HCEC 1CT (cell line): ENCODE data around the gene PTN.

ENCODE experiments used
- DNase-seq: peaks from one replicate; pipeline ENCODE4 v3.0.0-alpha.2; 2017

PTN gene, protein sequence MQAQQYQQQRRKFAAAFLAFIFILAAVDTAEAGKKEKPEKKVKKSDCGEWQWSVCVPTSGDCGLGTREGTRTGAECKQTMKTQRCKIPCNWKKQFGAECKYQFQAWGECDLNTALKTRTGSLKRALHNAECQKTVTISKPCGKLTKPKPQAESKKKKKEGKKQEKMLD

DNA sequence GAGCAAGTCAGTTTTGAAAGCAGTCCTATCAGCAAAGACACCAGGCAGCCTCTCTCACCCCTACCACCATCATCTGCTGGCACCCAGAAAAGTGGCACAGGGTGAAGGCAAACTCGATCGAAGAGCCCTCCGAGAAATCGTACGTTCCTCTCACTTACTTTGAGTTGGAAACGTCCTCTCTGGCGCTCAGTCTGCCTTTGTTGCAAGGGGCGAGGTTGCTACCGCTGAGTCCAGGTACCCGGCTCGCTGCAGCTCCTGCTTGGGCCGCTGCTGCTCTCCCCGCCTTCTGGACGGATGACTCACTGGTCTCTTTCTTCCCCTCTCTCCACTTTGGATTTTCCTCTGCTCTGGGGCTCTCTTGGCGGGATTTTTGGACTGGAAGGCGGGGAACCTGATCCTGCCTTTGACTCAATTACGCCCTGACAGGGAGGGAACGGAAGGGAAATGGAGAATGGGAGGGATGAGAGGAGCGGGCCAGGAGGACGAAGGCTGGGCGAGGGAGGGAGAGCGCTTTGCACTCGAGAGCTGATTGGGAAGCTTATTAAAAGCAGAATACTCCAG is at the start of gene PTN:
PTN (minus strand) TSS at position 453 of the 561 bp plus-strand sequence. CDS start 88,760 bp downstream, outside the sequence.
- DNase-seq = peak; percentile 63

DNA sequence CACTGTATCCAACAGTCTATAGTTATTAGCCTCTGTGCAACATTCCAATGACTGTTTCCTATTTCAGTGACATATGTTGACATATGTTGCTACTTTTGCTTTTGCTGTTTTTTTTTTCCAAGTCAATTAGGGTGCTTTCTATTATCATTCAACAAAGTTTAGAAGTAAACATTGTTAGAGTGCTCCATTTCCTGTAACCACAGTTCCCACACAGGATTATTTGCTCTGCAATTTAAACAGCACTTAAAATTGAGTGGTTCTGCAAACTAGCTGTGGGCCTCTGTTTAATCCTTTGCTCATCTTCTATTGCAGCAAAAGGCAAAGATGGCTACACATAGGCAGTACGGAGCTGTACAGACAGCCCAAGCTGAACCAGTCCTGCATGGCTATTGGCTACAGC is 46.5 kb upstream of the PTN start:
- DNase-seq = no peak

DNA sequence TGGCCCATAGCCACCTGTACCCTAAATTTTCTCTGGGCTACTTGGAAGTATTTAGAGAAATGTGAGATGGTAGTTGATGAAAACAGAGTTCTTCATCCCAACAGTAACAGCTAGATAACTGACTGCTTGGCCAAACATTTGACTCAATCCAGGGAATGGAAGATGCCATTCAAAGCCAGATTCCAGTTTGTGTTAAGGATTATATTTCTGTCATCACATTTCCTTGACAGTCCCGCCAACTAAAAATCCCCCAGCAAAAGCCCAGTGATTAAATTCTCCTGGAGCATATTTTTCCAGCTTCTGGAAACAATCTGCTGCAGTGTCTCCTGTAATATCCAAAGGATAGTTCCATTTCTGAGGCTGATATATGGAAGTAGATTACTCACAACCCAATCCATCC is 45.4 kb upstream of the PTN start:
- no peak for DNase-seq

DNA sequence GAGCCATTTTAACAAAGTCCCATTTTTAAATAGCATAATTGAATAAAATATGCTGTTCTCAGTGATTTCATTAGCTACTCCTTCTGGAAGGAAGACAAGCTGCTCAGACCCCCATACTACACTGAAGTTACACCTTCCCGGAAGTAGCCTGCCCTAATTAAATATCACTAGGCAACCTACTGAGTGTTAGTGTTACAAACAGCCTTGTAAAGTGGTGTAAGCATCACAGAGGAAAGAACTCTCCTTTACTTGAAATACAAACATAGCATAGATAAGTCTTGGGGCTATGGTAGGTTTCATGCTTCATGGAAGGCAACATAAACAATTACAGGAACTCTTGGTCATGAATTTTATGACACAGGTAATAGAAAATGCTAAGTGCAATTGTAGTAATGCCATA is 43.4 kb upstream of the PTN start:
- DNase-seq = no peak

DNA sequence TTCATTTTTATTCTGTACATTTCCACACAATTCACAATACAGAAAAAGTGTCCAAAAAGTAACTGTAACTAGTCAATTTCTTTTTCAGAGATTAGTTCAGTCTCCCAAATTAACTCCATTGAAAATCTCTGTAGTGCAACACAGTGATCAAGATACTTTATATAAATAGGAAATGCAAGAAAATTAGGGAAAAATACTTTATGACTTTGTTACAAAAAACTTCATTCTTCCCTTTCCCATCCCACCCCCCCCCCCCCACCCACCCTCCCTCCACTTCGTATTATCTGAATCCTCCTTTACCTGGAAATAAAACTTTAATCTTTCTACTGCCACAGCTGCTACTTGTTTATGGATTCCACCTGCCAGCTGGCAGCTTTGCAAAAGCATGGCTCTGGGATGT is 37.5 kb upstream of the PTN start:
- DNase-seq = no peak

DNA sequence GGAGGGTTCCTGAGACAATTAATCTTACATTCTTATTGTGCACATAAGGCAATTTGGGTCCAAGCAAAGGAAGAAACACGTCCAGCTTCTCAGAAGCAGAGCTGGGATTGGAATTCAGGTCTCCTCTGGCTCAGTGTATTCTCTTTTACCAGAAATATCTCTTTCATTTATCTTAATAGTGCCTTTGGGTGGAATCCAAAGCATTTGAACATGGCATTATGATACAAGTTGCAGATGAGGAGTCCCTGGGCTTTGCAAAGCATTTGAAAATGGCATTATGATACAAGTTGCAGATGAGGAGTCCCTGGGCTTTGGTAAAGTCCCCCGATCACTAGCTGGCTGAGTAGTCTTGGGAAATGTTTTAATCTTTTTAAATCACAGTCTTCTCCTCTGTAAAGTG is 30.0 kb upstream of the PTN start:
- no peak for DNase-seq

DNA sequence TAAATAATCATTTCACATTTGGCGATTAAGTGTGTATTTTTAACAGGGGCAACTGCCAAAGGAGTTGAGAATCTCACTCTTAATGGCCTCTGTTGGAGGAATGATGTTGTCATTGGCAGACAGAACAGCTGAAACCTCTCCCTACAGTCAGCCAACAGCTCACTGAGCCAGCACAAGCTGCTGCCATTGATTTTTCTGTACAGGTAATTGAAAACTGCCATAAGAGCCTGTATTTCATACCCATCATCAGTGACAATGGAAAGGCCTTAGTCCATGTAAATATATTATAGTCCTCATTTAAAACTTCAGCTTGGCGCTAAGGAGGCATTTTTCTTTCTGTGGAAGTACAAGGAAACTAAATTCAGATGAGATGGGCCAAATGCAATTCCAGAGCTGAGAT is 28.1 kb upstream of the PTN start:
- DNase-seq = no peak

DNA sequence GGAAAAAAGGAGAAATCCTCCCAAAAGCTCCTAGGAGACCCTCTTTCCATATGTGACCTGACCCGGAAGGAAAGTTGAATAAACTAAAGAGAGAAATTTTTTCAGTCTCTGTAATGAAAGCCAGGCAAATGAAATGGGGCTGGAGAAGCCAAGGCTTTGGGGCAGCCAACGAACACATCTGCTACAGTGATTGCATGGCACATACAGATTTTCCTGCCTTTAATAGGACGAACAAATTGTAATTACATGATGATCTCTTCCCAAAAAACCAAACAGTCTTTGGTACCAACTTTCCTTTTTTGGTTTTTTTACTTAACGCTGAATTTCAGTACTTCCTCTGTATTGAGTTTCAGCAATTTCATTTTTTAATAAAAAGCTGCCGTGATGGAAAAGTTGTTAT is 23.5 kb upstream of the PTN start:
- DNase-seq = no peak

DNA sequence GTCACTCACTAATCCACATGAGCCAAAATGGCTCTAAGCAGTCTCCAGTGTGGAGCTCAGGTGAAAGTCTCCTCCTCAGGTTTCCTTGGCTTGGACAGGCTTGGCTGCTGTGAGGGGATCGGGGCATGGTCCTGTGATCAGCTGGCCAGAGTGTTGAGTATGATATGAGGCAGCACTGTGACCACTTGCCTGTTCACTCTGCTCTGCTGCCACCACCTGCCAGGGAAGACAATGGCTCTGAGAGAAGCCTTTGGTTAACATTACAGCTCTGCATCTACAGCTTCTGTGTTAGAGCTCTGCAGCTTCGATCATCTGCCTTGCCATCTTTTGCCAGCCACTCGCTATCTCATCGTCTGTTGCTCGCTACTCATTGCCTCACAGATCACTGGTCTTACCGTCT is 20.1 kb upstream of the PTN start:
- DNase-seq = no peak

DNA sequence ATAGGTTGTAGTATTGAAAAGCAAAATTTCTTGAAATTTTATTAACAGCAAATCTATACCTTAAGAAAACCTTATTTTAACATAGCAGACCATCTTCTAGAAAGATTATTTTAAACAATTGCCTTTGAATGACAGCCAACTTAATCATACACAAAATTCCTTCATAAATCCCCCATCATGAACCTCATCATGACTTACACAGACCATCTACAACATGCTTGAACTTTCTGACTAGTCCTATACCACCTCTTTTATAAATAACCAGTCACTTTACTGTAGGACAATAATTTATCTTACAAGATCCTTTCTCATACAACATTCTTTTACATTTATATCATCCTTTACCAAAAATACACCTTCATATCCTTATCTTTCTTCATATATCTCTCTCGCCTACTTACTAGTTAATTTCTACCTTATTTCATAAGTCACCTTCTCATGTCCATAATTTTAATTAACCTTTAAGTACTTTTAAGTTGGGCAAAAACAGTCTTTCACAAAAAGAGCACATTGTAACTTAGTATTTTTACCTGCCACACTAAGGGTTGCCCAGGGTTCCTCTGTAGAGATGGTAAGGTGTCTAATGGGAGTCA is 16.6 kb upstream of the PTN start:
- no peak for DNase-seq

DNA sequence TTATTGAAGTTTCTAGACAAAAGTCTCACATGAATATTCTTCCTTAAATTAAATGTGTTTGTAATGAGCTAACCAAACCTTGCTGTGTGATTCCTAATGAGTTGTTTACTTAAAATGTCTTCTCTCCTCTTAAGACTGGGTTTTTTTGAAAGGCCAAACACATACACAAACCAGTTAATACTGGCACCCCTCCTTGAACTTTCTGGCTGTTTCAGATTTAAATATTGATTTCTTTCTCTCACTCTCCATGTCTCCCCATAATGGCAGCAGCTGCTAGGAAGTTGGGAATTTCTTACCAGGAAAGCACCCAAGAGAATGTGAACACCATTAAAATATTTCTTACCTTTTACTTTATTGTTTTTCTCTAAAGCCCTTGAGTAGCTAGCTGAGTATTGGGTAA is 11.4 kb upstream of the PTN start:
- DNase-seq = no peak

DNA sequence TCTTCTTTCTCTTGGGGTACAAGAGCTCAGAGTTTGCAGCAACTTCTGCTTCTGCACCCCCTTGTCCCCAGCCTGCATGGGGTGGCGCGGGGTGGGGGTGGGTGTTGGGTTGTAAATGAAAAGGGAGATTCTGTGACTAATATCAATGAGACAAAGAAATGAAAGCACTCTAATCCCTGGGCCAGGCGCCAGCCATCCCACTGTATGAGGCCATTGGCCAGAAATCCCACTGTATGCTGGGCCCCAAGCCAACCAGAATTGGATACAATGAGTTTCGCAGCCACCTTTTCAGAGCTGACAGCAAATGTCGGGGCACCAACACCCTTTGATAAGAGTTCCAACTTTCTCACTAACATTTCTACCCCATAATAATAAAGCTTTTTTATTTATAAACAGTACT is 10.9 kb upstream of the PTN start:
- no peak for DNase-seq

DNA sequence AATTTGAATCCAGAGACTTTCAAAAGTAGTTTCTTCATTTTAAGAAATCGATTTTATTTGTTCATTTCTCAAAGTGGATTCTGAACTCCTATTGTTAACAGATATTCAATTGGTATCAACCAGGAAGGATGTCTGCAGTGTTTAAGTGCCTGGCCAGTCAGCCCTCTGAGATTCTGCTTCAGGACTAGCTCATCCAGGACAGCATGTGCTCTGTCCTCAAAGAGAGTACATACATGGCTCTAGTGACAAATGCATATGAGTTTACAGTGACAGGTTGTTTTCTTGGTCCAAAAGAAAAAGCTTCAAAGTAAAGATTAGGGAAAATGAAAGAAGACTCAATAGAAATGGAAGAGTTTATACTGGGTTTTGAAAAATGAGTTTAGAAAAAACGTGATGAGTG is 8.4 kb upstream of the PTN start:
- DNase-seq = no peak

DNA sequence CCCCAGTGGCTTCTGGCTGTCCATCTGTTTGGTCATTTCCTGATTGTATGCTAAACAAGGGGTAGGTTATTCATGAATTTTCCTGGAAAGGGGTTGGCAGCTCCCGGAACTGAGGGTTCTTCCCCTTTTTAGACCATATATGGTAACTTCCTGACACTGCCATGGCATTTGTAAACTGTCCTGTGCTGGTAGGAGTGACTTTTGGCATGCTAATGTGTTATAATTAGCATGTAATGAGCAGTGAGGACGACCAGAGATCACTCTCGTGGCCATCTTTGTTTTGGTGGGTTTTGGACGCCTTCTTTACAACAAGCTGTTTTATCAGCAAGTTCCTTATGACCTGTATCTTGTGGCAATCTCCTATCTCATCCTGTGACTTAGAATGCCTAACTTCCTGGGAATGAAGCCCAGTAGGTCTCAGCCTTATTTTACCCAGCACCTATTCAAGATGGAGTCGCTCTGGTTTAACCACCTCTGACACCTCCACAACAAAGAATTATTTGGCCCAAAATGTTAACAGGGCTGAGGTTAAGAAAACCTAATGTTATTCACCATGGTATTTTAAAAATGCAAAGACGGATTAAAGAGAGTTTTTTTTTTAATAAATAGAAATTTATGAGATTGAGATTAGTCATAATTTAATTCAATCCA is 2.4 kb upstream of the PTN start:
- no peak for DNase-seq

DNA sequence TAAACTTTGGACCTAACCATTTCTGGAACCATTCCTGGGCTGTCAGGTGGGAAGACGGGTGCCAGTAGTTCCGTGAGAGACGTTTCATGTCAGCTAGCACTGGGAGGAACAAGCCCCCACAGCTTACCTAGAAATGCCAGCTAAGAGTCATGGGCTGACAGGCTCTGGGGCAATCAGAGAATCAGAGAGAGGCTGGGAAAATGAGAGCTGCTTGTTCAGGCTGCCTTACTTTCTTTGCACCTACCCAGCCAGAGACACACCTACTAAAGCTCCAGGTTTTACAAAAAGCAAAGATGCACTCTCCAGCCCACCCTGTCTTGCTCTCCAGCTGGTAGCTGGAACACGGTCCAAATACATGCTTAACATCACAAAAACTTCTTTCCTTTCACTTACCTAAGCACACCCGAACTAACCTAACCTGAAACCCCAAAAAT is 688 bp downstream of the PTN start:
- DNase-seq = no peak

DNA sequence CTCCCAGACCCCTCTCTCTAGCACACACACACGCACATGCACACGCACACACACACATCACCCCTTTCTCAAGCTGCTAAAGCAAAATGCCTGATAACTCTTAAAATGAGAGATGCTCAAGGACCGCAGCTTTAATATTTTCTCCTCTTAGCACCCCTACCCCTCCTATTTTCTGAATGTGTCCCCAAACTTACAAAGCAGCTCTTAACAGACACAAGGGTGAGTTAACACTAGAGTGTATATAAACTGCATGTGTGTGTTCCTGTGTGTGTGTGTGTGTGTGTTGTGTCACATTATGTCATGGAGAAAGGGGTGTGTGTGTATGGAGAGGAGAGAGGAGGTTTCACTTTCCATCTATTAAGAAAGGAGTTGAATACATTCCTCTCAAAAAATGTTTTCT is 1.3 kb downstream of the PTN start:
- no peak for DNase-seq

DNA sequence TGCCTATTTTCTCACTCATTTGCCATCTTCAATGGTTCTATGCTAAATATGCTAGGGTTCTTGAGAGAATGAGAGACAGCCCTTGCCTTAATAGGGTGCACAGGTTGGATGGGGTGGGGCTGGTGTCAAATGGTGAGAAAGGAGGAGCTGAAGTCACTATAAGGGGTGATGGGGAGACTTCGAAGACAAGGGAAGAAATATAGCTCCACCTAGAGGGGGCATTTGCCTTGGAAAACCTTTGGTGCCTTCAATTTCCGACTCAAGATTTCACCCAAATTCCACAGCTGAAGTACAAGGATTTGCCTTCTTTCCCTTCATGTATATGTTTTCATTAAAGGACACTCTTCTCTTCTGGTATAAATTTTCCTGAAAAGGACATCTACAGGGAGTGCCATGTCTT is 5.6 kb downstream of the PTN start:
- no peak for DNase-seq

DNA sequence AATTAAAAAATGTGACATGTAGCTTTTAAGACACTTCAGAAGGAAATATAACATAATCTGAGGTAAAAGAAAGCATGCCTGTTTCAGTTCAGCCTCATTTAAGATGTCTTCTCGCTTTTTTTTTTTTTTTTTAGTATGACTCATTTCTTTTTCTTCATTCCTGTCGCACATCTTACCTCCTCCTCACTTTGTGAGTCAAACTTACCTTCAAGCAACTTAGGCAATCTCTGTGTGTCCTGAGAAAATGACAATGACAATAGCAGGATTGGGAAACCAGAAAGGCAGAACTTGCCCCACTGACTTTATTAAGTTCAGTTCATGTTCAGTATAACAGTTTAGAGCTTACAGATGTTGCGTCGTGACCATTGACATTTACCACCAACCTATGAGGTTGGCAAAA is 7.7 kb downstream of the PTN start:
- no peak for DNase-seq

DNA sequence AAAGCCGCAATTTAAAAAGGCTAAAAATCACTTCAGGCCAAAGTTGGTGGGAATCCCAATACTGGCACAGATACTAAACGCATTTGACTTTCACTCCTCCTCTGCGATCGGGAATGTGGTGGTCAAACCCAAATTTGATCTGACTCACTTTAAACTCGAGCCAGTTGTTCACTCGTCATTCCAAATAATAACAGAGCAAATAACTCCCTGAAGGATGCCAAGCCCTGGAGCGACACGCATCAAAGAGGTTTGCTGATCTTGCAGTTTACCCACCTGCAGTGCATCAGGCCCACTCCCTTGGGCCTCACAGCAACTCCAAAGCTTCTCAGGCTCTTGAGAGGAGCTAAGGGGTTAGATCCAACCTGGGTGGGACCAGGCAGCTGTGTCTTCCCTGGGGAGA is 12.2 kb downstream of the PTN start:
- no peak for DNase-seq

DNA sequence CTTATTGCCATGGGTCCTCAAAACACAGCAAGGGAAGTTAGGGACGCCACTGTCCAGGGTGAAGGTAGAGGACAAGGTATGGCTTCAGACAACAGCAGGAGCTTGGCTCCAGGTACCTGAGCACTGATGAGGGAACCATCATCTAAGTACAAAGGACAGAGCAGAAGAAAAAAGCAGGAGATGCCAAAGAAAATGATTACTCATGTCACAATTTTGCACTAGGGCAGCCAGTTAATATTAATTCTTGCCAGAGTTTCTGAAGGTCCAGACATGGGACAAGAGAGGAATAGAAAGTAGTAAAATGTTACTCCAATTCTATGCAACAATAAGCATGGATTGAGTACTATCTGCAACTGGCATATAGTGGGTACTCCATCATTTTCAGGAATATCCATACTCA is 14.1 kb downstream of the PTN start:
- DNase-seq = no peak

DNA sequence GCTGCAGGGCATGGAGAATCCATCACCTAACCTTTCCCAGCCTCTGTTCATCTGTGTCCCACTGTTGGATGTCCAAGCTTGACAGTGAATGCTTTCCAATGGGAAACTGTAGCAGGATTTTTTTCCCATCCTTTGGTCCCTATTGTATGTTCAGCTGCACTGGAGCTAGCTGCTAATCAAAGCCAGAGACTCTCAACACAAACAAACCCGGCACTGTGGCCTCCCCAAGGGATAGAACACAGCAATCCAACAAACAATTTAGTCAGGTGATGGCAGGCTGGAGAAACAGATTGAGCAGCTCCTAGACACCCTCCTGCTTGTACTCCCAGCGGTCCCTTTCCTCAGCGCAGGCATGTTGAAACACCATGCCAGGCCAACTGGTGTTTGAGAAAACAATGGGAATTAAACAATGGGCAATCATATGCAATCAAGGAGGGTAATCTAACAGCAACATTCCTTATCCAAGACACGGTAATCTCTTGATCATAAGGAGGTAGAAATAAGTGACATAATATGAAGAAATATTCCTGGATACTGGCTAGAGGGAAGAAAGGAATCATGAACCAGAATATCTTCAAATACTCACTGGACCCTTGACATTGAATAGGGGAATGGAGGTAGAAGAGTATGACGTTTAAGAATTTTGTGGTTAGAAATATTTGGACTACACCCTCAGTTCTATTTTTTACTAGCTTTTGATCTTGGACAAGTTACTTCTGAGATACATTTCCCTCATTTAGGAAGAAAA is 15.0 kb downstream of the PTN start:
- no peak for DNase-seq

DNA sequence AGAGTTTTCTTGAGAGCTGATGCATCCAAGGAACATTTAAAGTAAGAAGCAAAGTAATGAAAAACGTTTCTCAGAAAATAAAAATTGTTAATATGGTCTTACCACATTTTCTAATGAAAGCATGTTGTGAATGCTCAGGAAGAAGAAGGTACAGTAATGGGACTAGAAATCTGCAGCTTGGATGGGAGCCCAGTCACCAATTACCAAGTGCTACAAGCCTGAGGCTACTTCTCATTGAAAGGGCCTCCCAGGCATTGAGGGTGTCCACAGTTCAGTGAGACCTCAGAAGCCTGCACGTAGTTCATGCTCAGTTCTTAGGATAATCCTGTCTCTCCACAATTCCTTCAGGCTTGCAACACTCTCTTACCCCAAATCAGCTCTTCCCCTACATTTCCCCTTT is 17.6 kb downstream of the PTN start:
- DNase-seq = no peak

DNA sequence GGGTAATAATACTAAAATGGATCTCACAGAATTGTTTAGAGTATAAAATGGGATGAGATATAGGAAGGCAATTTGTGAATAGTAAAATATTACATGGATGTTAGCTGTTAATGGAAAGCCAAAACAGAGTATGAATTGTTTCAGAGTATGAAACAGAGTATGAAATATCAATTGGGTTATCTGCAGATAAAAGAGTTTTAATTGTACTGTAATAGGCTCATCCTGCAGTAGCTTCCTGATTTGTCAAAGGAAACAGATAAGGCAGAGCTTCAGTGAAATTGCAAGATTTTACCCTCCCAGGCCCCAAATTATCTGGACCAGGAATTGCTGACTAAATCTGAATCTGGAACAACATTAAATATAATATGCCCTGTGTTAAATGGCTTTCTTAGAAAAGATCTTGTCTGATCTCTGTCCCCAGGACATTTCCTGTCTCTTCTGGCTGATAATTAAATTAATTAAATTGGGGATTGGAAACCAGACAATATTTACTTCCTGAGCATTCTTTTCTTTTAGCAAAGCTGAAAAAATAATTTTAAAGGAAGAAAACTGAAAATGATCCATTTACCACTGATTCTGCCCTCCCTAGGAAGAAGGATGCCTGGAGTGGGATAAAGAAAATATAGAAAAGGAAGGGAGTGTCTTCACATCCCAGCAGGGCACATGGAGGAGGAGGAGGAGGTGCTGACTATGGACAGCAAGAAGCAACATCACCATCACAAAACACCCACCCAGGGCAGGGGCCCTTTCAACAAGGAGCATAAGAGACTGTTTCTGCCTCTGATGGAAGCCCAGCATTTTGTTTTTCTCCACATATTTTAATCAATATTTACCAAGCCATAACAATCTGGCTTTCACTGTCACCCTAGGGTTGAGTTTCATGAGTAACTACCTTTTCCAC is 18.5 kb downstream of the PTN start:
- no peak for DNase-seq
